ENCODE data around the gene FBLN7. TPM values are rescaled to one million over a fixed set of nuclear protein-coding genes. Genes with fewer than 3 reads are reported as not detected.

Gene FBLN7
- total RNA-seq, 1 donor from 2014 or later, result under 0.01 TPM

- peak; percentile 83 for FAIRE-seq
- Histone ChIP-seq H3K4me3 (ENCODE audit: low read depth, low read length) (no peak overlapping the region), H3K36me3 (ENCODE audit: control insufficient read depth, insufficient read depth, low read length) (no peaks in the 10 kb centered on the region), H3K27me3 (ENCODE audit: control insufficient read depth, insufficient read depth, low read length) (no peaks in the 10 kb centered on the region)
- no peak for DNase-seq (ENCODE audit: low read depth)
- TF ChIP-seq CTCF (IDR thresholded peaks at IDR 0.05; ENCODE audit: insufficient read depth, low read length, severe bottlenecking), result no peak
These were observed 11.0 kb downstream of the FBLN7 start for GRCh38 chr2:112149194-112149593.

GRCh38 chr2:112149866-112150435, 11.8 kb downstream of the FBLN7 start:
- H3K36me3 ChIP-seq (ENCODE audit: control insufficient read depth, insufficient read depth, low read length), result no peaks in the 10 kb centered on the region
- DNase-seq (ENCODE audit: low read depth) (no peak), FAIRE-seq (no peak)
- no peak overlapping the region for H3K4me3 ChIP-seq (ENCODE audit: low read depth, low read length)
- H3K27me3 ChIP-seq (ENCODE audit: control insufficient read depth, insufficient read depth, low read length), result no peaks in the 10 kb centered on the region
- no peak for TF ChIP-seq CTCF (IDR thresholded peaks at IDR 0.05; ENCODE audit: insufficient read depth, low read length, severe bottlenecking)

- no peak for TF ChIP-seq CTCF (IDR thresholded peaks at IDR 0.05; ENCODE audit: insufficient read depth, low read length, severe bottlenecking)
- Histone ChIP-seq H3K36me3 (ENCODE audit: control insufficient read depth, insufficient read depth, low read length) (no peaks in the 10 kb centered on the region), H3K27me3 (ENCODE audit: control insufficient read depth, insufficient read depth, low read length) (no peaks in the 10 kb centered on the region), H3K4me3 (ENCODE audit: low read depth, low read length) (no peak overlapping the region)
- FAIRE-seq (no peak), DNase-seq (ENCODE audit: low read depth) (peak; percentile 88)
These were observed 12.3 kb downstream of the FBLN7 start for GRCh38 chr2:112150447-112150846.

GRCh38 chr2:112150851-112151250, 12.7 kb downstream of the FBLN7 start:
- no peak for DNase-seq (ENCODE audit: low read depth)
- TF ChIP-seq CTCF (IDR thresholded peaks at IDR 0.05; ENCODE audit: insufficient read depth, low read length, severe bottlenecking), result no peak
- FAIRE-seq, result no peak
- Histone ChIP-seq H3K4me3 (ENCODE audit: low read depth, low read length) (no peak overlapping the region), H3K36me3 (ENCODE audit: control insufficient read depth, insufficient read depth, low read length) (no peaks in the 10 kb centered on the region), H3K27me3 (ENCODE audit: control insufficient read depth, insufficient read depth, low read length) (no peaks in the 10 kb centered on the region)

- no peak for TF ChIP-seq CTCF (IDR thresholded peaks at IDR 0.05; ENCODE audit: insufficient read depth, low read length, severe bottlenecking)
- FAIRE-seq (no peak), DNase-seq (ENCODE audit: low read depth) (no peak)
- no peaks in the 10 kb centered on the region for H3K27me3 ChIP-seq (ENCODE audit: control insufficient read depth, insufficient read depth, low read length)
- no peaks in the 10 kb centered on the region for H3K36me3 ChIP-seq (ENCODE audit: control insufficient read depth, insufficient read depth, low read length)
- no peak overlapping the region for H3K4me3 ChIP-seq (ENCODE audit: low read depth, low read length)
These were observed 13.1 kb downstream of the FBLN7 start for GRCh38 chr2:112151271-112151670.

All from bronchial epithelial cell (primary cell).